Measurements from ENCODE around the gene NDUFA11.

GRCh38 chr19:5914358-5914774, 10.8 kb upstream of the NDUFA11 start:
- no peak for TF ChIP-seq POLR2A (IDR thresholded peaks at IDR 0.05)
- TF ChIP-seq CTCF (IDR thresholded peaks at IDR 0.05) = no peak

Measured in breast epithelium (tissue), 3 donors.